HG02973 (cell line): ENCODE results near the gene CAMK2B.

Experiments
- ATAC-seq: cut with Tn5 transposase; IDR thresholded peaks from one replicate; pipeline ENCODE4 v1.9.1; 2021; ENCODE audit warnings: moderate library complexity; ENCODE audit not compliant: unreplicated experiment

The CAMK2B gene

GRCh38 chr7:44325201-44325671 lies at the start of gene CAMK2B:
Gene CAMK2B (minus strand): TSS chr7:44325594. CDS start chr7:44325421, 173 bp downstream.
- ATAC-seq = no peak

- ATAC-seq = no peak
Observed at GRCh38 chr7:44374007-44374763, 48.8 kb upstream of the CAMK2B start.

GRCh38 chr7:44373418-44373740 lies 48.0 kb upstream of the CAMK2B start:
- ATAC-seq = no peak

- ATAC-seq = no peak
Observed at GRCh38 chr7:44372560-44373417, 47.4 kb upstream of the CAMK2B start.

- no peak for ATAC-seq
Observed at GRCh38 chr7:44368885-44369284, 43.5 kb upstream of the CAMK2B start.

GRCh38 chr7:44368455-44368854 lies 43.1 kb upstream of the CAMK2B start:
- ATAC-seq = no peak

- ATAC-seq = no peak
Observed at GRCh38 chr7:44367475-44368043, 42.2 kb upstream of the CAMK2B start.

GRCh38 chr7:44366986-44367385 lies 41.6 kb upstream of the CAMK2B start:
- no peak for ATAC-seq

- ATAC-seq = no peak
Observed at GRCh38 chr7:44353668-44354067, 28.3 kb upstream of the CAMK2B start.

- no peak for ATAC-seq
Observed at GRCh38 chr7:44348851-44349781, 23.7 kb upstream of the CAMK2B start.

GRCh38 chr7:44348300-44348699 lies 22.9 kb upstream of the CAMK2B start:
- no peak for ATAC-seq

- no peak for ATAC-seq
Observed at GRCh38 chr7:44347546-44348114, 22.2 kb upstream of the CAMK2B start.

- no peak for ATAC-seq
Observed at GRCh38 chr7:44346063-44346462, 20.7 kb upstream of the CAMK2B start.

- no peak for ATAC-seq
Observed at GRCh38 chr7:44341401-44341800, 16.0 kb upstream of the CAMK2B start.

- peak; percentile 60 for ATAC-seq
Observed at GRCh38 chr7:44338600-44338999, 13.2 kb upstream of the CAMK2B start.

GRCh38 chr7:44336491-44336890 lies 11.1 kb upstream of the CAMK2B start:
- ATAC-seq = no peak

- no peak for ATAC-seq
Observed at GRCh38 chr7:44335184-44335583, 9.8 kb upstream of the CAMK2B start.

GRCh38 chr7:44334734-44335097 lies 9.3 kb upstream of the CAMK2B start:
- no peak for ATAC-seq

GRCh38 chr7:44333911-44334733 lies 8.7 kb upstream of the CAMK2B start:
- no peak for ATAC-seq

GRCh38 chr7:44331682-44332081 lies 6.3 kb upstream of the CAMK2B start:
- no peak for ATAC-seq
